ENCODE measurements around the gene ZFHX3.
A peak's percentile ranks its signal among the peaks of the same experiment; 100 is the strongest.

Gene ZFHX3

DNA sequence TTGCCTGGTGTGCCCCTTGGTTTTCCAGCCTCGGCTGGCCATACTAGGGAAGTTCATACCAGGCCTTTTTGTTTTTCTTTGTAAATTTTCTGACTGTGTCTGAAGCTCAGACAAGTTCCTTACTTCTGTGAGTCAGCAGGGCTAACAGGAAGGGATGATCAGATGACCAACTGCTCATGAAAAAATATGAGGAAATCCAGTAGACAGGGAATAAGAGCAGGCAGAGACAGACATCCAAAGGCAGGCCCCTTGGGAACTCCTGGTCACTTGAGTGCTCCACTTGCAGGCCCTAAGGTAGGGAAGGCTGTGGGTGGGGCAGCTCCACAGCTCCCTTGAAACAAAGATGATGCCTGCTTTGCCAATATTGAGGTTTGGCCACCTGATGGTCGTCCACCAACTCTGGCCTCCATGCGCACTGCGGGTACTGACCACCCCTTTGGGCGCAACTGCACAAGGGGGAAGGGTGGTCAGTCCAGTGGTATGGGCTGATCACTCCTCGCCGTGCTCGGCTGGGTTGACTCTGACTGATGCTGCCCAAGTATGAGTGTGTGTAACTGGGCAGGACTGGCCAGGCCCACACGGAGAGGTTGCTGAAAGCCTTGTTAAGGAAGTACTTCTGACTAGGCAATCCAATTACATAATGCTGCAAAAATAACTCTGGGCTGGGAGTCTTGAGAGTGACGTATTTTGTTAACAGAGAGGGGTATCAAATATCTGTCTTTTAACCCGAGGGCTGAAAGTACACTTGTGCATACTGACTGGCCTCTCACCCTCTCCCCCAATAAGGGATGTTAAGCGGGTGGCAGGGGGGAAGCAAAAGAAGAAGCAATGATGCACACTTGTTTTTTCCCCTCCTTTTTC lies 20.8 kb upstream of the ZFHX3 start:
- peak; percentile 46 for DNase-seq

DNA sequence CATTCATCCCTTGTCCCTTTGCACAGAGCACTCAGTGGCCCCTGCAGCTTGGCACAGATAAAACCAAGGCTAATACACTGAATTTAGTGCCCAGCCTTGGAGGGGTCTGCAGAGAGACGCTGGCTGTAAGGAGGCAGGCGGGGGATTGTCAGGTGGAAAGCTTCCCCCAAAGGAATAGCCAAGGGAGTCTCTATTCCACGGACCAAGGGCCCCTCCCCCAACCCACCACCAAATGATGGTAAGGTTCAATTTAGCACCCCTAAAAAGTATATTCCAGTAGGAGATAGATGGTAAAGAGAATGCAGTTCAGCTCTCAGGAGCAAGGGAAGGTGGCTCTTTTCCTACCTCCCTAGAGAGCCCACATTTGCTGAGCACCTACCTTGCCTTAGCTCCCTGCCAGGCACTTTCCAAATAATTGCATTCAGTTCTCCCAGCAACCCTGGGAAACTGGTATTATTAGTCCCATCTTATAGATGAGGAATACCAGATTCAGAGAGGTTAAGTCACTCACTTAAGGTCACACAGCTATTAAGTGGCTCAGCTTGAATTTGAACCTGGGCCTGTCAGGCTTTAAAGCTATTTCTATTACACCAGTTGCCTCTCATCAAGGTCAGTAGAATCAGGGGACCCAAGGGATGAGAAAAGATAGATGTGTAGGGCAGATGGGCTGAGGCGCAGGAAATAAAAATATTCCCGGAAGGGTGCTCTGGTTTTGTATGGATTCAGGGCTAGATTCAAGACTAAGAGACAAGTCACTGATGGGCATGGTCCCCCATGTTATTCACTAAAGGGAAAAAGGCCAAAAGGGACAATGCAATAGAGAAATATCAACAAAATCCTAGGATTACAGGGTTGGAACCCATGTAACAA lies 20.0 kb upstream of the ZFHX3 start:
- DNase-seq, result peak; percentile 11

DNA sequence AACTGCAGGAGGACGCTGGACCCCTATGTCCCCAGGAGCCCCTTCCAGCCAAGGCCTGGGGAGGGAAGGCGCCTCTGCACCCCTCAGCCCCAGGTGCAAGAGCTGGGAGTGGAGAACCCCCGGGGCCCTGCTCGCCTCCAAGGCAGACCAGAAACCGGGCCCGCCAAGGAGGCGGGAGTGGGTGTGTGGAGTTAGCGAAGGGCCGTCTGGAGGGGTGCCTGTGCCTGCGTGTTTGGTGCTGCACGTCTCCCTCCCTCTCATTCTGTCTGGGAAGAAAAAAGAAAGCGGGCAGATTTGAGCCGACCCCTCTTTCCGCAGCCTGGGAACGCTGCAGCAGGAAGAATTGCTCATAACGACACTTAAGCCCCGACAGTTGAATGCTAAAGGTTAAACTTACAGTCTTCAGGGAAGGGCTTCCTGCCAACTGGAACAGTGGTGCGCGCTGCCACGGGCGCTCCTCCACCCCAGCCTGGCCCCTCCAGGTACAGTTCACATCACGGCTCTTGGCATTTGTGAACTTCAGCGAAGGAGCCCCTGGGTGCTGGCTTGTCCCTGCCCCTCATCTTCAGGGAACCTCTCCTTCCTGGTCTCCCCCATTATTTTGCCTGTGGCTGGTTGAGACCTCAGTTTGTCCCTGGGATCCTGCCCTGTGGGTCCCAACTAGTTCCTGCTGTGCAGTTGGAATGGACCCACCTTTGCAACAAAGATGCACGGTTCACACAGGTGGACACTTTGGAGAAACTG lies 19.2 kb upstream of the ZFHX3 start:
- DNase-seq, result peak; percentile 71

DNA sequence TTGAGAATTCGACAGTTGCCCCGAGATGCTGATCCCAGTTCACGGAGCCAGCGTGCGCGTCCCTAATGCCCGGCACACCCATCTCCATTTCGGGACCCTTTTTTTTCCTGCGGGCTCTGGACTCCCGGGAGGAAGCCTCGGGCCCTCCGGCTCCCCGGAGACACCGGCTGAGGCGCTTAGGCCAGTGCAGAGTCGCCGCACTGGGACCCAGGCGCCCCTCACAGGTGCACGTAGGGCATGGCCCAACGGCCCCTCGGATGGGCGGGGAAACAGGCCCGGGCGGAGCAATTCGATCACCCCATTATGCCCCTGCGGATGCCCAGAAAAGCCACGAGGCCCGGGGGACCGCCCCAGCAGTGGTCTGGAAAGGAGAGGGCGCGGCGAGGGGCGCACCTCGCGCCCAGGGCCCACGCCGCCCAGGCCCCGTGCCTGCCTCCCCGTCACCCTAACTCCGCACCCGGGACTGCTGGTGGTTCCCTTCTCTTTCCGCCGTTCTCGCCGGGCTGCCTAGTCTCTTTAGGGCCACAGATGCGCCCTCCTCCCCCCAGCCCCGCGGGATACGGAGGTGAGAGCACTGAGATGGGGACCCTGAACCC lies 18.5 kb upstream of the ZFHX3 start:
- DNase-seq, result peak; percentile 69

DNA sequence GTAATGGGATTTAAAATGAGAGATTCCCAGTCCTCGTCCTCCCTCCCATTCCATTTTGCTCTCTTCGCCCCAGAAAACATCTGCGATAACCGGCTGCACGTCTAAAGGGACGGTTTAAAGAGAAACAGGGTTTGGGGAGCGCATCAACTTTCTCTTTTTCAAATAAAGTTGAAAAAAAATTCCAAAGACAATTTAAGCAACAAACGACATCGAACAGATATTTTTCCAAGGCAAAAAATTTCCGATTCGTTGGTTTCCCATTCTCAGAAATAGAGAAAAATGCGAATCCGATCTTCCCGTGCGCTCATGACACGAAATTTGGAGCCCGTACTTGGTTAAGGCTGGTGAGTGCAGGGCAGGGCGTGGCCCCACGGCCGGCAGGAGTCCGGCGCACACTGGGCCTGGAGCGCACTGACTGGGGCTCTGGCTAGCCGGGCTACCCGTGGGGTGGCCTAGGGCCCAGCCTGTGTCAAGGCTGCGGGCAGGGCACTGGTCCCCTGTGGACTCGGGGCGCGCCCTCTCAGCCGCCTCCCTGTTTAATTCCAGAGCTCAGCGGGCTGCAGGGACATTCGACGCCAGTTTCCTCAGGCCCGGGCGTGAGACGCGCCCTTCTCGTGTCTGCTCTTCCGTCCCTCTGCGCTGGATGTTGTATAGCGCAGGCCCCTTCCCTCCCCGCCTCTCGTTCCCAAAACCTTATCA lies 17.9 kb upstream of the ZFHX3 start:
- peak; percentile 86 for DNase-seq

DNA sequence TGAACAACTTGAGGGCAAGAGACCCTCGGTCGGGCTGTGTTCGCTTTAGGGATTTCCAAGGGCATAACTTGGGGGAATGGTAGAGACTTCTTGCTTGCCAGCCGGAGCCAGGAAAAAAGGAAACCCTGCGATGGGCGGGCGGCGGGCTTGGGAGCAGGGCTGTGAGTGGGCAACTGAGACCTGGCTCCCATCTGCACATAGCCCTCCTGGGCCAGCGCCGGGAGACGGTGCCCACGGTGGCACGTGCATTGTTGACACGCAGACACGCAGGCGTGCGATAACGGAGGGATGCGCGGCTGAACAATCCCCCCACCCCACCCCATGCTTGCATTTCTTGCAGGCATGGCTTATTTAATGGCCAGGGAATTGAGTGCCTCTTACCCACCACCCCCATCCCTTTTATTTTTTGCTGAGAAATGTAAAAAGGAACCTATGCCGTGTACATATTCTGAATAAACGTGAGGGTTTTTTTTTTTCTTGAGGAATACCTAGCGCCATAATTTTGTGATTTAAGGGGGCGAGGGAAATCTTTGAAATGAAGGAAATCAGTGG lies 17.1 kb upstream of the ZFHX3 start:
- DNase-seq, result no peak

DNA sequence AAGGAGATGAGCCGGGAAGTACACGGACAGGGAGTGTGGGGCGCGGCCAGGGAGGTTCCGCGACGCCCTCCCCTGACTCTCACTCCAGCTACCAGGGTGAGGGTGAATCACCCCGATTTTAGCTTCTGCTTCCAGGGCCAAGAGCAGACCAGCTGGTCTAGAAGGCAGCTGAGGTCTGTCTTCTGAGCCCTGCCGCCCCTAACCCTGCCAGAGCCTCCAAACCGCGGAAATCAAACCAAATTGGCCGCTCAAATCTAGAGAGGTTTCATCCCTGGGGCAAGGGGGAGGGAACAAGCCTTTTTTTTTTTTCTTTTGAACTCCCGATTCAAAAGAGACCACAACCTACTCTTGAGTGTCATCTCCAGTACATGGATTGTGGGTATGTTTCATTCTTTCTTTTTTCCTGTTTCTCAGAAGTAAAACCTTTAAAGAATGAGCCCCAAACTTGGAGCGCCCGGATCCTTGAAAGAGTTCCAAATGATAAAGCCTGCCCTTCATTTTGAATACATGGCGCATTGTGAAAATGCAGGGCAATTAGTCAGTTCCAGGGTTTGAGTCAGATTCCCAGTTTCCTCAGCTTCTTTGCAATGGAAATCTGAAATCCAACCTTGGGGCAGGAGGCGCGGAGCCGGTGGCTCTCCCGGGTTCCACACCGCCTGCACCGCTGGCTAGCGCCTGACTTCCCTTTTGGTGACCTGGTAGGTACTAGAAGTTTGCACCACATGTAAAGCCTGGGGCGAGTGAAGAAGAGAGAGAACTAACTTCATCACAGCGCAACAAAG lies 16.5 kb upstream of the ZFHX3 start:
- DNase-seq, result peak; percentile 82

DNA sequence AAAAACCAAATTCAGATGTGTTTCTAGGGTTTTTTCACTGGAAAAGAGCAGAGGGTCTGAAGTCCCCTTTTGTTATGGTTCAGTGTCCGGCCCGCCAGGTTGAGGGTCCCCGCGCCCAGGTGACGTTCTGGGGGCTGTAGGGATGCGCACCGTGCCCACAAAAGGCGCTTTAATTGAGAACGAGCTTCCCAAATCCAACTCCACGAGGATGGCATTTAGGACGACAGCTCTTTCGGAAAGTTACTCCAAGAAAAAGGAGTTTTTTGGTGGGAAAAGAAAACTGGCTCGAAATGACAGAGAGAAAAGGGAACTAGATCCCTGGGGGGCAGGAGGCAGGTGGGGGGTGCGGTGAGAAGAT lies 15.9 kb upstream of the ZFHX3 start:
- DNase-seq, result peak; percentile 50

DNA sequence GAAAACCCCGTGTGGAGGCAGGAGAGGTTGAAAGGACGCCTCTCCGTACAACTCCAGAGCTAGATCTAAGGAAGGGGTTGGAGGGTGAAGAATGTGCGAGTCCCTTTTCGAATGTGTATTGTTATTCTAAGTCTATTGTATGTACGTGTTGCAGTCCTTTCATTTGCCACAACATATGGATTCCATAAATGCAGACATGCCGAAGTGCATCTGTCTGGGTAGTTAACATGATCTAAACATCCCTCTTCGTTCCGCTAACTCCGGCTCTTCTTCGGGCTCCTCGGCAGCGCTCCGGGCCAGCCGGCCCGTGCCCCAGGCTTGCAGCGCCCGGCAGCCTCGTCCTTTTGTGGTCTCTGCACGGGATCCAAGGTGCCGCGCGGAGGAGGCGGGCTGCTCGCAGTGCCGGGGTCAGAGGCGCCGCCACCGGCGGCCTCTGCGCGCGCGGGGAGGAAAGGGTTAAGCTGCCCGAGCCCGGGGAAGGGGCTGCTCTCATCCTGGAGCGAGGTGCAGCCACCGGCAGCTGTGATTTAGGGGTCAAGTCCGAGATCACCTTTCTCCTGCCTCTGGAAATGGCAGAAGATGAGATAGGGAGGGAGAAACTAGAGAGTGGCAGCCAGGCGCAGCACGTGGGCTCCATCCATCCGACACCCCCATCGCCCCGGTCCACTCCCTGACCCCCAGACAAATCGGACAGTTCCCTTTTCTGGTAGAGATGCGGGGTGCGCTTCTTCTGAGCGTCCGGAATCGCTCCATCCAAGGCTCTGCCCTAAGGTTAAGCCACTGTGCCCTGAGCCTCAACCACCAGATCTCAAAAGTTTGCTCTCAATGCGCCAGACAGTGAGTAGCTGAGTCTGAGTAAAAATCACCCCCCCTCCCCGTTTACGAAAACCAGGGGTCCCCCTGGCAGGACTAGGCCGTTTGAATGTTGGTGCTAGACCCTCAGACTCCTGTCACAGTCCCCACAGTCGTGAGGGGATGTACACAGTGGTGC lies 15.1 kb upstream of the ZFHX3 start:
- peak; percentile 80 for DNase-seq

DNA sequence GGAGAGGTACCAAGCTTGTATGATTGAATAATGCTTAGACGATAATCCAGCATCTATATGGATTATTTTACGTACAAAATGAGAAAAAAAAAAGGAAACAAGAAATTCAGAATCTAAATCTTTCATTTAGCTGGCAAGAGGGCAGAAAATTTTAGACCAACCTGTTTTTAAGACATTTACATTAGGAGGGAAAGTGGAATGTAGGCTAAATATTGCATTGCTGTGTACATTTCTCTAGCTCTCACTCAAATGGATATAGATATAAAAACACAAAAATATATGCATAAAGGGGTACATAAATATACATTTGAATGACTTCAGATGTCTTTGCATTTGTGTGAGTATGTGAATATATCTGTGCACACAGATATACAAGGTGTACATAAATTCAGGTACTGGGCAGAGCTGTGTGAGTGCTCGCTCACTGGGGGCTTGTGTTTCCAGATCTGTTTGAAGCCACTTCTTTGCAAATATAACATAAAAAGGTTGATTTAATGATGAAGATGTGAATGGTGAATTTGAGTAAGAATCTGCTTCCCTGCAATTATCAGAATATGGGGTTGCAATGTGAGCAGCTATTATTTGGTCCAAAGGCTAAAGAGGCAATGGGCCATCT lies 14.2 kb upstream of the ZFHX3 start:
- no peak for DNase-seq

DNA sequence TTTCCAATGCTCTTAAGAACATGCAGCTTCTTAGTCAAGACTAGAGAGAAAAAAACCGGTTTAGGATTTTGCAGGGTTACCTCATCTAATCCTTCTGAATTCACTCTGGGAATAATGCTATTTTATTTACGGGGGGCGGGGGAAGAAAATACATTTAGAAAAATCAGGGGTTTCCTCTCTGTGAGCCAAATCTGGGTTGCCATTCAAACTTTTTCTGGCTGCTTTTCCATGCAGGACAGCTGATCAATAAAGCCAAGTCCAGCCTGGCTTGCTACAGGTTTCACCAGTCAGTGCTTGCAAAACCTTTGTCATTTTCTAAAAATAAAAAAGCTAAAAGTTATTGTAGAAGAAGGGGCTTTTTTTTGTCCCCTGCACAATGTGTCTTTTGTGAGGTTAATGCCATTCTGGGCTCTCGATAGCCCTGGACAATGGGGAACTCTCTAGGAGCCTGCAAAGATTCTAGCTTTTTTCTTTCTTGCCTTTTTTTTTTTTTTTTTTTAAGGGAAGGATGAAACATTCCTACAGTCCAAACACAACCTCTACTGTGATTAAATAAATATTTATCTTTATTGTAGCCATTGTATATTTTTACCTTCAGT lies 13.1 kb upstream of the ZFHX3 start:
- no peak for DNase-seq

DNA sequence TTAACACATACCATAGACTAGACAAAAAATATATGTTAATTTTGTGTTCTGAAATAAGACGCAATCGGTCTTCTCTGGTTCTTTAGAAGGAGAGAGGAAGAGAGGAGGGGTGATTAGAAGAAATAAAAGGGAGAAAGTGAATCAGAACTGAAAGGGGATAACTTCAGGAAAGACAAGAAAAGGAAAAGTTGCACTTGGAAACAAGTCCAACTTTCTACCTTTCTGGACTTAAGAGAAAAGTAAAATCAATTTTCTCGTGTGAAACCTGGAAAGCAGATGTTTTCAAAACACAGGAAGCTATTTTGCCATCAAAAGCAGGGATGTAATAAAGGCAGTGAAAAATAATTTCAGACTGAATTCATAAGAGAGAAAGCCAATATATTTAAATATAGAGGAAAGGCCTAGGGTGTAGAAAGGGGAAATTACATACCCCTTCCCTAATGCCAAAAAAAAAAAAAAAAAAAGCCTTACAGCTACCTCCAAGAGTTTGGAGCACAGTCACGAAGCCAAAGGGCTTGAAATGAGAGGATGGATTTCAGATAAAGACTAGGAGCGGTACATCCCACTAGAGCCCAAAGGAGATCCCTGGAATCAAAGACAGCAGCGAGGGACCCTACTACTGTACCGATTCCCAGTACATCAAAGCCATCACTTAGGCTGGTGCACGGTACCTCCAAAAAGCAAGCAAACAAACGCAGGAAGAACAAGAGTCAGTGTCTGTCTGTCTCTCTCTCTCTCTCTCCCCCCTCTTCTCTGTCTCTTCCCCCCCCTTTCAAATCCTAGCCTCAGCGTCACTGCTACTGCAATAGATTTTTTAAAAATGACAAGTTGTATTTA lies 12.1 kb upstream of the ZFHX3 start:
- no peak for DNase-seq

DNA sequence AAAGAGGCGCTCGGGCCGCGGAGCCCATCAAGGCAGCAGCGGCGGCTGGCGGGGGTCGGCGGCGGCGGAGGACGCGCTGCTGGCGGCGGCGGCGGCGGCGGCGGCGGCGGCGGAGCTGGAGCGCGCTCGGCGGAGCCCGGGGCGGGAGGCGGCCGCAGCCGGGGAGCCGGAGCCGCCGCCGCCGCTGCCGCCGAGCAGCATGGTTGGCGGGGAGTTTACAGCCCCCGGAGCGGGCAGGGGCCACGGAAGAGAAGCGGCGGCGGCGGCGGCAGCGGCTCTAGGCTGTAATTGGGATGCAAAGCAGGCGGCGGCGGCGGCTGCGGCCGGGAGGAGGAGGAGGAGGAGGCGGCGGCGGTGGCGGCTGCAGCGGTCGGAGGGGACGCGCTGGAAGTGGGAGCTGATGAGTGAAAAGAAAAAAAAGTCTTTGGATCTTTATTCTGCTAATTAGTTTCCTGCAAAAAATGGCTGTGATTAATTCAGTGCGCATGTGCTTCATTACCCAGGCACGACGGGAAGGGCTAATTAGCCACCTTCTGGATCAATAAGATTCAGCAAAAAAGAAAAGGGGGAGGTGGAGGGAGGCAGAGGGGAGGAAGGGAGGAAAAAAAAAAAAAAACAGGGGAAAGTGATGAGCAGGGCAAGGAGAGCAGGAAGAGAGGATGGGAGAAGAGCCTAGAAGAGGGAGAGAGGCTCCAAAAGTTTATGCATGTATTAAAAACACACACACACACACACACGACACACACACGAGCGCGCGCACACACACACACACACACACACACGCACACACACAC lies 10.9 kb upstream of the ZFHX3 start:
- DNase-seq, result peak; percentile 82

DNA sequence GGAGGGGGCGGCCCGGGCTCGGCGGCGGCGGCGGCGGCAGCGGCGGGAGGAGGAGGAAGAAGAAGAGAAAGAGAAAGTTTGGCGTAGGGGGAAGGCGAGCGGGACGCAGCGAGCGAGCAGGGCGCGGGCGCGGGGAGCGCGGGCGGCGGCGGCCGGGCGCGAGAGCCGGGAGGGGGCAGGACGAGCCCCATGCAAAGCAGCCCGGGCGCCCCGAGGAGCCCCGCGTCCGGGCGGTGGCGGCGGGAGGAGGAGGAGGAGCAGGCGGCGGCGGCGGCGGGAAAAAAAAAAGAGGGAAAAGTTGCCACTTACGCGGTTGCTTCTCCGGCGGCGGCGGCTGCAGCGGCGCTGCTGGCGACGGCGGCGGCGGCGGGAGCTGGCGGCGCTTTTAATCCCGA lies 10.3 kb upstream of the ZFHX3 start:
- DNase-seq, result peak; percentile 79

DNA sequence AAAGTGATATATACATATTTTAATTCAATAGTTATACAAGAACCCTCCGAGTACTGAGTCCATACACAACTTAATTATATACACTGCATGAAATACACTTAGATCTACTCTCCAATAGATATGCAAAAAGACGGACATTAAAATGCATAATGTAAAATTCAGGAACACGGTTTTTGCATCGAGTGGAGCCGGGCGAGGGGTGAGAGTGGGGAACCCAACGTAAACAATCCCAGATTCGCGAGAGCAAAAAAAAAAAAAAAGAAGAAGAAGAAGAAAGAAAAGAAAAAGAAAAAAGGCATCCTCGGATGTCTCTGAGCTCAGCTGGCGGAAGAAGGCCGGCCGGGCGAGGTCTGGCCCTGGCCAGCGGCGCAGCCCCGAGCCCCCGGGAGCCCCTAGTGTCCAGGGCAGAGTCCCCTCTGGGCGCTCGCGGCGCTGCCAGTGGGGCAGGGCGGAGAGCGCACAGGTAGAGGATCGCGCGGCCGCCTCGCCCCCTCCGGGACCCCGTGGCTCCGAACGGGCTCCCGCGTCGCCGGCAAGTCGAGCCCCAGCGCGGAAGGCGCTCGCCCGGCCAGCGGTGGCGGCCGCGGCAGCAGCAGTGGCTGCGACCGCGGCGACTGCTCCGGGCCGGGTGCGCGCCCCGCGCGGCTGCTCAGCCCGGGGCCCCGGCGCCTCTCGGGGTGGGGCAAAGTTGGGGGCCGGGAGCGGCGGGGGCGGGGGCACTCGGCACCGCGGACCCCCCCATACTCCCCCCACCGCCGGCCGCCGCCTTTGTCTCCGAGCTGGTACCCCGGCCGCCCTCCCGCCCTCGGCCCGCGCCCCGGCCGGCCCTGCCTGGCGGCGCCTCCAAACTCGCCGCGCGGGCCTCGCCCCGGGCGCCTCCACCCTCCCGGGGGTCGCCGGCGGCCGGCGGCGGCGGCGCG lies 9.6 kb upstream of the ZFHX3 start:
- peak; percentile 88 for DNase-seq

DNA sequence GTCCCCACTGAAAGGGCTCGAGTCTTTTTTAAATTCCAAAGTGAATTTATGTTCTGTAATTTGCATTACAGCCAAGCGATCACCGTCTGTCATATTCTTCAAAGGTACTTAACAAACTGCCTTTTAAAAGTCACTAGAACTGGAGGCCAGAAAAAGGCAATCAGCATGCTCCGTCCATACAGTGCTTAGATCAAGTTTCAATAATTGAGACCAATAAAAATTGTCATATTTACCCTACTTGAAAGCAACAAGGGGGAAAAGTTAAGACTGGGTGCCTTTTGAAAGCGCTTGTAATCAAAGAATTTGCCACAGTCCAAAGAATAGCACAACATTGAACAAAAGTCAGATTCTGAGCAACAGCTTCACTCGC lies 9.0 kb upstream of the ZFHX3 start:
- peak; percentile 14 for DNase-seq
